ENCODE data around the gene ARFGEF3.
A peak's percentile ranks its signal among the peaks of the same experiment; 100 is the strongest.
"Not testable (repeated sequence)": the region's sequence is repeated elsewhere in the genome, so short reads cannot be mapped to it uniquely, and the experiment has no call there.

Gene ARFGEF3

GRCh38 chr6:138161338-138162110 is at the start of gene ARFGEF3:
TSS of gene ARFGEF3 (plus strand) at chr6:138161939. CDS start at chr6:138162087, 148 bp downstream.
- DNase-seq (ENCODE audit: low read depth in 1 of 2, low spot score in 1 of 2), result peak; percentile 17 to 37

- DNase-seq (ENCODE audit: low read depth in 1 of 2, low spot score in 1 of 2), result no peak
These were observed 48.0 kb upstream of the ARFGEF3 start for GRCh38 chr6:138113588-138114210.

DNA sequence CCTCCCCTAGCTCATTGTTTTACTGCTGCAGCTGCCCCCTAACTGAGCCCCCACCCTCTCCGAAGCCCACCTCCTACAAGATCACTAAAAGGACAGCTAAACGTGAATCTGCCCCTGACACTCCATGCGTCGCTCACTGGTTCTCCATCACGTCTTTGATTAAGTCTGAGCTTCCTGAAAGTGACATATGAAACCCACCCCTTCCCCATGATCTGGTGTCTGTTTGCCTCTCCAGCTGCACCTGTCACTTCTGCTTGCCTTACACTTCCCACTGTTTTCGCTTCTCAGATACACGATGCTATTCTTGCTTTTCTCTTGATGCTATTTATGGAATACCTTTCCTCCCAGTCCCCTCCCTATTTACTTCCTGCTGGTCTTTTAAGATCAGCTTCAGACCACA is 46.5 kb upstream of the ARFGEF3 start:
- DNase-seq (ENCODE audit: low read depth in 1 of 2, low spot score in 1 of 2), result no peak

- DNase-seq (ENCODE audit: low read depth in 1 of 2, low spot score in 1 of 2), result peak in 1 of 2 donors; percentile 42
These were observed 45.7 kb upstream of the ARFGEF3 start for GRCh38 chr6:138115877-138116660.

GRCh38 chr6:138116661-138116999 is 45.1 kb upstream of the ARFGEF3 start:
- no peak for DNase-seq (ENCODE audit: low read depth in 1 of 2, low spot score in 1 of 2)

DNA sequence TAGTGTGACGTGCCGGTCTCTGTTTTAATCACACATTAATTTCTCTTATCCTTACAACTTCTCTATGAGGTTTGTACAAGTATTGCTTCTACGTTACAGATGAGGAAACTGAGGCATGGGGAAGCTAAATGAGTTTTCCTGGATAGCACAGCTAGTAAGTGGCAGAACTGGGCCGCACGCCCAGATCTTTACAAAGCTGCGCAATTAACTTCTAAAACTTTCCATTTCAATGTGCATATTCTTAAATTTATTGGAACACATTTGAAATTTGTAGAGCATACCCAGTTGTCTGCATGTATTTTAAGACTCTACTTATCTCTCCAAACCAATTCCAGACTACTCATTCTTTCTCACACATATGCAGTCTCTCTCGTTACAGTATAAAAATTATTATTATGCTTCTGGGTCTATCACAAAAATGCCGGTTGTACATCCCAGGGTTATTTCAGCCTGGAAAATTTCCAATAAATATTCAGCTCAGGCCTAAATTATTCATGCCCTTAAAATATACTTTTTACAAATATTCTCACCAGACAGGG is 44.3 kb upstream of the ARFGEF3 start:
- no peak for DNase-seq (ENCODE audit: low read depth in 1 of 2, low spot score in 1 of 2)

DNA sequence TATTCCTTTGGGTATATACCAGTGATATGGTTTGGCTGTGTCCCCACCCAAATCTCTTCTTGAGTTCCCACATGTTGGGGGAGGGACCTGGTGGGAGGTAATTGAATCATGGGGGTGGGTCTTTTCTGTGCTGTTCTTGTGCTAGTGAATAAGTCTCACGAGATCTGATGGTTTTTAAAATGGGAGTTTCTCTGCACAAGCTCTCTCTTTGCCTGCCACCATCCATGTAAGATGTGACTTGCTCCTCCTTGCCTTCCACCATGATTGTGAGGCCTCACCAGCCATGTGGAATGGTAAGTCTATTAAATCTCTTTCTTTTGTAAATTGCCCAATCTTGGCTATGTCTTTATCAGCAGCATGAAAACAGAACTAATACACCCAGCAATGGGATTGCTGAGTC is 42.5 kb upstream of the ARFGEF3 start:
- not testable (repeated sequence) for DNase-seq (ENCODE audit: low read depth in 1 of 2, low spot score in 1 of 2)

DNA sequence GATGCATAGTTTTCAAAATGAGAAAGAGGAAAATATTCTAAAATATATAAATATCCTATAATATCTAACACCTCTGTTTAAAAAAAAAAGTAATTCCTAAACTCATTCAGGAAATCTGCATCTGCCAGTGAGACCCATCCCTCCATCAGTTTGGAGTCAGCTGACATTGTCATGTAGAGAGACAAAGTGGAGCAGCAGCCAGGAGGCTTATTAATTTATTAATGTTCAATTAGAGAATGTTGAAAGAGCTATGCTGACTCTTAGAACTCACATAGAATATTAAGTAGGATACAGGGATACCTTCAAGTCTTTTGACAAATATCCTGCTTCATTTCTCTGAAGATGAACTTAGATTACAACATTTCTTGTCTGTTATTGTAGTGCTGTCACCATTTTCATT is 41.8 kb upstream of the ARFGEF3 start:
- no peak for DNase-seq (ENCODE audit: low read depth in 1 of 2, low spot score in 1 of 2)

GRCh38 chr6:138124096-138124495 is 37.6 kb upstream of the ARFGEF3 start:
- DNase-seq (ENCODE audit: low read depth in 1 of 2, low spot score in 1 of 2), result no peak

DNA sequence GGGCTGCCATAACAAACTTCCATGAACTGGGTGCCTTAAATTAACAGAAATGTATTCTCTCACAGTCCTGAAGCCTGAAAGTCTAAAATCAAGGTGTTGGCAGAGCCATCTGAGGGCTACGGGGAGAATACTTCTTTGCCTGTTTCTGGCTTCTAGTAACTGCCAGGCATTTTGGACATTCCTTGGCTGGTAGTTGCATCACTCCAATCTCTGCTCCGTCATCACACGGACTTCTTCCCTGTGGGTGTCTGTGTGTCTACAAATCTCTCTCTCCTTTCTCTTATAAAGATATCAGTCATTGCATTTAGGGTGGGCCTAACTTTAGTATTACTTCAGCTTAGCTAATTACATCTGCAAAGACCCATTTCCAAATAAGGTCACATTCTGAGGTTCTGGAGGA is 33.6 kb upstream of the ARFGEF3 start:
- no peak for DNase-seq (ENCODE audit: low read depth in 1 of 2, low spot score in 1 of 2)

GRCh38 chr6:138129190-138129589 is 32.5 kb upstream of the ARFGEF3 start:
- no peak for DNase-seq (ENCODE audit: low read depth in 1 of 2, low spot score in 1 of 2)

DNA sequence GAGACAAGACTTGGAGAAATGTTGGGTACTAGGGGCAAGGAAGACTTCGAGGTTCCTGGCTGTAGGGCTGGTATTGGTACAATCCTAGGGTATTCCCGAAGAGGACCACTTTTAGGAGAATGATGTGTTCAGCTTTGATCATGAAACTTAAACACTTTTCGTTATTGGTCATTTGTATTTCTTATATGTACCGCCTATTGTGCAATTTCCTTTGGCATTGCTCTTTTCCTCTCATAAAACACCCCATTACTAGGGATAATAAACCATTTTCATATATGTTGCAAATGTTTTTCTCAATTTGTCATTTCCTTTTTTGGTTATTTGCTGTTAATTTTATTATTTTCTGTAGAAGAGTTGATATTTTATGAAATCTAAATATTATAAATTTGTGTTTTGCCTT is 18.9 kb upstream of the ARFGEF3 start:
- DNase-seq (ENCODE audit: low read depth in 1 of 2, low spot score in 1 of 2), result no peak

GRCh38 chr6:138145402-138145801 is 16.3 kb upstream of the ARFGEF3 start:
- DNase-seq (ENCODE audit: low read depth in 1 of 2, low spot score in 1 of 2), result no peak

DNA sequence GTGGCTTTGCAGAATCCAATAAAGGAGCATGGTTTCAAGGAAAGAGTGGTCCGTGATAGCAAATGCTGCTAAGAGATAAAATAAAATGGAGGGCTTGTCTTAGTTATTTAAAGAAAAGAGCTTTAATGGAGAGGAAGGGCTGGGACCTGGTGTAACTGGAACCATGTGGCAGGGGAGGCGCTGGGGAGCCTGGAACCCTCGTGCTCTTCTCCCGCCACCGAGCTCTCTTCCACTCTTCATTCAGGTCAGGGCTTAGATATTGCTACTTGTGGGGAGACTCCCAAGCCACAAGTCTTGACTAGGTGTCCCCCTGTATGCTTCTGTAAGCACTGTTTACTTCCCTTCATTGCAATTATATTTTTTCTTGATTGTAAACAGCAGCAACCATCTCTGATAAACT is 15.2 kb upstream of the ARFGEF3 start:
- no peak for DNase-seq (ENCODE audit: low read depth in 1 of 2, low spot score in 1 of 2)

GRCh38 chr6:138155443-138155842 is 6.3 kb upstream of the ARFGEF3 start:
- no peak for DNase-seq (ENCODE audit: low read depth in 1 of 2, low spot score in 1 of 2)

DNA sequence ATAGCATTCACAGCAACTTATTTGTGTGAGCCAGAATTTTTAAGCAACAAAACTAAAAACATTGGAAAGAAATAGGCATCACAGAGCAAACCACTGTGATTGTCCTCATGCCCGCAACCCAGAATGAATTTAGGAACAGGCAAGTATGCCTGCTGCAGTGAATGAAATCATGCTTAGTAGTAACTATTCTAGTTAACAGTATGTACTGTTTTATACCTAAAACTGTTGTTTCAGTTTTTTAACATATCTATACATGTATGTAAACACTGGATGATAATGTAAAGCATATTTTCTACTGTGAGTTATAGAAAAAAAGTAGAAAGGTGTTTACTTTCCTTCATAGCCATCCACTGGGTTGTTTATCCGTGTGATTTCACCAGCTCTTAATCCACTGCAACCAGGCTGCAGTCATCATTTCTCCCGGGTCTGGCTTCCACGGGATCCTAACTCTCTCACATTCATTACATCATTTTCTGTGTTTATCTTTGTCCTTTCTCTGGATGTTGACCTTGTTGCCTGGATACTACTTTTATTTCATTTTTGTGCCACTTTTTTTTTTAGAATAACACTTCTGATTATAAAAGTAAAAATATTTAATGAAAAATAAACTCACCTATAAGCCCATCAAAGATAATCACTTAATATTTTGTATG is 3.6 kb upstream of the ARFGEF3 start:
- DNase-seq (ENCODE audit: low read depth in 1 of 2, low spot score in 1 of 2), result no peak

- no peak for DNase-seq (ENCODE audit: low read depth in 1 of 2, low spot score in 1 of 2)
These were observed 2.5 kb upstream of the ARFGEF3 start for GRCh38 chr6:138159246-138159645.

DNA sequence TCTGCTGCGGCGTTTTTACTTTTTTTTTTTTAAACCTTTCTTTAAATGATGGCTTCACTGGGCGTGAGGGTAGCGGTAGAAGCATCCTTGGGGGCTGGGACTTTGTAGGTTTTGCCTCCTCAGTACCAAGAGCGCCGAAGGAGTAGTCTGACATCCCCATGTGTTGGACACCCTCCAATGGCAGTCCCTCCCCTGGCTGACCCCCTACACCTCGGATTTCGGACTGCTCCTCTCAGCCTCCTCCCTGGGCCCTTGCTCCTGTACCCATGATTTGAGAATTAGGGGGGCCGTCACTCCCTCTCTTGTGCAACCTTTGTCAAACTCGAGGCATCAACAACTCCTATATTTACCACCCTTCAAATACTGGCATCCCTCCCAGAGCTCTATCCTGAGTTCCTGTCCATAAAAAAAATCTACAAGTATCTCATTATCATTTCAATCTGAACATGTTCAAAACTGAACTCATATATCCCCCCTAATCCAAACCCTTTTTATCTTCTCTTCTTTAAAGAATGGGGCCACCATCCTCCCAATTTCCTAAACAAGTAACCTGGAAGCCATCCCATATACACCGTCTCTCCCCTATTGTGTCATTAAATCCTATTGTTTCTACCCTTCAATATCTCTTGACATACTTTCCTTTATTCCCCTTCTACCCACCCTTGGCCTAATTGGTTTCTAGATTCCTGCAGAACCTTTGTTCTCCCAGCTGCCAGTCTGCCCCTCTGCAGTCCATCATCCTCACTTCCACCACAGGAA is 1.2 kb upstream of the ARFGEF3 start:
- no peak for DNase-seq (ENCODE audit: low read depth in 1 of 2, low spot score in 1 of 2)

- no peak for DNase-seq (ENCODE audit: low read depth in 1 of 2, low spot score in 1 of 2)
These were observed 726 bp upstream of the ARFGEF3 start for GRCh38 chr6:138161088-138161337.

DNA sequence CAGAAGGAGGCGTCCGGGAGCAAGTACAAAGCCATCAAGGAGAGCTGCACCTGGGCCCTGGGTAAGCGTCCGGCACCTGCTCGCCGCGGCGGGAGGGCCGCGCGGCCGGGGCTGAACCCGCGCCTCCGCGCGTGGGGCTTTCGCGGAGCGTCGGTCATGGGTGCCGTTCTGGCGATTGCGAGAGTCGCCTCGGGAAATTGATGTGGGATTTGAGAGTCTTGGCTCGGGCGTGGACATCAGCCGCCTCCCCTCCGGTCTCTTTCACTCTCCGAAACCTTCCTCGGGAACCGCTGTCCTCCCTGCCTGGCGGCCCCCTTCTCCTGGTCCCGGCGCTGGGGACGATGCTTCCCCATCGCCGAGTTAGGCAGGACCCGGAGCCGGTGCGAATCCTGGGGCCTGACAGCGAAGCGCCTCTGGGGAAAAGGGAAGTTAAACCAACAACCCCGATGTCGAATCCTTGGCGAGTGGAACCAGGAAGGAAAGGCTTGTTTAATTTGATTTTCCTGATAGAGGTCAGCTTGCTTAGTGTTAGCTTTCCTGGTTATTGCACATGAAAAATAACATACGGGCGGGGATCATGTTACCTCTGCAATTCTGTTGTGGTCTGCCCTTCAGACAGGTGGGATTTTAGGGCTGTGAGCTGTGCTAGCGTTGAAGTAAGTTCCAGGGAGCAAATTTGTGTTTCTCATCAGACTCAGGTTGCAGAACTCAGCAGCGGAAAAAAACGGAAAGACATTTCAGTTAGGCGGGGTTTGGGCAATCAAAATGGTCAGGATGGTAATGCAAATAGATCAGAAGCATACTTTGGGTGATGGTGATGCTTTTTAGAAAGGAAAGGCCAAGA is 594 bp downstream of the ARFGEF3 start:
- DNase-seq (ENCODE audit: low read depth in 1 of 2, low spot score in 1 of 2), result no peak

Data from activated CD4-positive, alpha-beta T cell treated with anti-CD3 and anti-CD28 coated beads, Interleukin-2, amount 50 U/mL, for 24 hours (primary cell).